ENCODE data around the gene HSD3B1. TPM values are rescaled to one million over a fixed set of nuclear protein-coding genes. Genes with fewer than 3 reads are reported as not detected.

Gene HSD3B1
- total RNA-seq (2022; extraction: Qiagen RNA extraction) = not detected in 5 replicates

GRCh38 chr1:119506941-119507340 is at the start of gene HSD3B1:
TSS of gene HSD3B1 (plus strand) at chr1:119507210. CDS start at chr1:119507477, 267 bp downstream.

Other genes starting within 250 kb of the HSD3B1 start
- not detected in 5 replicates for gene HAO2, start 138.4 kb upstream of the HSD3B1 start, total RNA-seq (2022; extraction: Qiagen RNA extraction)
- not detected in 5 replicates for gene HSD3B2, start 92.1 kb upstream of the HSD3B1 start, total RNA-seq (2022; extraction: Qiagen RNA extraction)
- 1.5 to 1.9 TPM (median 1.6 TPM) in 5 replicates for gene ZNF697, start 141.1 kb downstream of the HSD3B1 start, total RNA-seq (2022; extraction: Qiagen RNA extraction)
- gene PHGDH, start 204.7 kb downstream of the HSD3B1 start, total RNA-seq (2022; extraction: Qiagen RNA extraction) = 78.1 to 91.7 TPM (median 86.2 TPM) in 5 replicates

Data from A549 treated with CORT108297 at 1 μM for 4 hours (cell line).